HUES6 (cell line): ENCODE measurements around the gene DDR2.

Source experiments
- H3K27ac ChIP-seq: 2 replicates; pipeline ENCODE4 v1.7.0; 2013; ENCODE audit warnings: low read depth, mild to moderate bottlenecking, low read length, inconsistent platforms
- H3K27me3 ChIP-seq: 2 replicates; pipeline ENCODE4 v1.6.1; 2013; ENCODE audit warnings: low read length; ENCODE audit not compliant: control insufficient read depth, insufficient read depth
- H3K36me3 ChIP-seq: 2 replicates; pipeline ENCODE4 v1.6.1; 2013; ENCODE audit warnings: low read length; ENCODE audit not compliant: control insufficient read depth, insufficient read depth
- H3K4me1 ChIP-seq: 2 replicates; pipeline ENCODE4 v1.6.1; 2013; ENCODE audit warnings: low read length; ENCODE audit not compliant: control insufficient read depth, insufficient read depth
- H3K4me3 ChIP-seq: 2 replicates; pipeline ENCODE4 v1.5.1; 2013; ENCODE audit warnings: low read depth, low read length
- H3K9ac ChIP-seq: one replicate; pipeline ENCODE4 v1.6.1; 2013; ENCODE audit warnings: mild to moderate bottlenecking, low read length
- H3K9me3 ChIP-seq: 2 replicates; pipeline ENCODE4 v1.6.1; 2013; ENCODE audit warnings: low read depth, low read length; ENCODE audit not compliant: control insufficient read depth, insufficient read depth

DDR2 gene

GRCh38 chr1:162687870-162688269 lies 55.6 kb downstream of the DDR2 start:
- no peaks in the 10 kb centered on the region for H3K27me3 ChIP-seq
- no peak overlapping the region for H3K4me3 ChIP-seq
- no peak overlapping the region for H3K27ac ChIP-seq
- no peak overlapping the region for H3K9ac ChIP-seq
- H3K36me3 ChIP-seq: no peaks in the 10 kb centered on the region
- H3K4me1 ChIP-seq: peaks cover 22% of the 10 kb centered on the region
- no peaks in the 10 kb centered on the region for H3K9me3 ChIP-seq

GRCh38 chr1:162688521-162688920 lies 56.3 kb downstream of the DDR2 start:
- H3K4me1 ChIP-seq: peaks cover 22% of the 10 kb centered on the region
- H3K27ac ChIP-seq: no peak overlapping the region
- H3K9ac ChIP-seq: no peak overlapping the region
- H3K9me3 ChIP-seq: no peaks in the 10 kb centered on the region
- H3K4me3 ChIP-seq: no peak overlapping the region
- no peaks in the 10 kb centered on the region for H3K36me3 ChIP-seq
- no peaks in the 10 kb centered on the region for H3K27me3 ChIP-seq

- no peak overlapping the region for H3K9ac ChIP-seq
- peaks cover 22% of the 10 kb centered on the region for H3K4me1 ChIP-seq
- H3K36me3 ChIP-seq: no peaks in the 10 kb centered on the region
- no peak overlapping the region for H3K27ac ChIP-seq
- no peak overlapping the region for H3K4me3 ChIP-seq
- H3K27me3 ChIP-seq: no peaks in the 10 kb centered on the region
- H3K9me3 ChIP-seq: no peaks in the 10 kb centered on the region
Observed at GRCh38 chr1:162688931-162689330, 56.7 kb downstream of the DDR2 start.

GRCh38 chr1:162689745-162690671 lies 57.7 kb downstream of the DDR2 start:
- H3K27ac ChIP-seq: no peak overlapping the region
- no peaks in the 10 kb centered on the region for H3K36me3 ChIP-seq
- H3K27me3 ChIP-seq: no peaks in the 10 kb centered on the region
- H3K4me3 ChIP-seq: no peak overlapping the region
- peaks cover 22% of the 10 kb centered on the region for H3K4me1 ChIP-seq
- H3K9ac ChIP-seq: no peak overlapping the region
- H3K9me3 ChIP-seq: no peaks in the 10 kb centered on the region

- H3K27ac ChIP-seq: no peak overlapping the region
- no peaks in the 10 kb centered on the region for H3K9me3 ChIP-seq
Observed at GRCh38 chr1:162690672-162691434, 58.6 kb downstream of the DDR2 start.

GRCh38 chr1:162691999-162692575 lies 59.8 kb downstream of the DDR2 start:
- no peak overlapping the region for H3K9ac ChIP-seq
- no peak overlapping the region for H3K27ac ChIP-seq
- no peaks in the 10 kb centered on the region for H3K36me3 ChIP-seq
- no peaks in the 10 kb centered on the region for H3K27me3 ChIP-seq
- H3K9me3 ChIP-seq: no peaks in the 10 kb centered on the region
- no peak overlapping the region for H3K4me3 ChIP-seq
- H3K4me1 ChIP-seq: peaks cover 37% of the 10 kb centered on the region

More at GRCh38 chr1:162690672-162691434, 58.6 kb downstream of the DDR2 start:
- Histone ChIP-seq H3K4me3 (no peak overlapping the region), H3K36me3 (no peaks in the 10 kb centered on the region), H3K9ac (no peak overlapping the region), H3K27me3 (no peaks in the 10 kb centered on the region), H3K4me1 (peaks cover 25% of the 10 kb centered on the region)

GRCh38 chr1:162694911-162695310 lies 62.6 kb downstream of the DDR2 start:
- no peak overlapping the region for H3K4me3 ChIP-seq
- H3K27me3 ChIP-seq: no peaks in the 10 kb centered on the region
- H3K9ac ChIP-seq: no peak overlapping the region
- no peaks in the 10 kb centered on the region for H3K36me3 ChIP-seq
- no peaks in the 10 kb centered on the region for H3K9me3 ChIP-seq
- H3K4me1 ChIP-seq: peaks cover 42% of the 10 kb centered on the region
- no peak overlapping the region for H3K27ac ChIP-seq

GRCh38 chr1:162695687-162696086 lies 63.4 kb downstream of the DDR2 start:
- H3K9ac ChIP-seq: no peak overlapping the region
- no peak overlapping the region for H3K27ac ChIP-seq
- H3K9me3 ChIP-seq: no peaks in the 10 kb centered on the region
- no peak overlapping the region for H3K4me3 ChIP-seq
- H3K36me3 ChIP-seq: no peaks in the 10 kb centered on the region
- no peaks in the 10 kb centered on the region for H3K27me3 ChIP-seq
- H3K4me1 ChIP-seq: peaks cover 35% of the 10 kb centered on the region

- Histone ChIP-seq H3K36me3 (no peaks in the 10 kb centered on the region), H3K9ac (peak overlapping the region; percentile 25), H3K4me3 (peak overlapping the region; percentile 47), H3K4me1 (peaks cover 28% of the 10 kb centered on the region), H3K27me3 (no peaks in the 10 kb centered on the region), H3K9me3 (no peaks in the 10 kb centered on the region), H3K27ac (peak overlapping the region; percentile 15; the same call in 1 of the 2 replicates)
Observed at GRCh38 chr1:162696286-162696862, 64.1 kb downstream of the DDR2 start.

GRCh38 chr1:162697140-162697895 lies 65.1 kb downstream of the DDR2 start:
- no peak overlapping the region for H3K9ac ChIP-seq
- no peaks in the 10 kb centered on the region for H3K9me3 ChIP-seq
- H3K4me1 ChIP-seq: peaks cover 20% of the 10 kb centered on the region
- H3K27me3 ChIP-seq: no peaks in the 10 kb centered on the region
- H3K27ac ChIP-seq: peak overlapping the region; percentile 15; the same call in 1 of the 2 replicates
- H3K4me3 ChIP-seq: peak overlapping the region; percentile 47; the same call in 1 of the 2 replicates
- no peaks in the 10 kb centered on the region for H3K36me3 ChIP-seq
